SH-SY5Y (cell line): ENCODE measurements around the gene NR2C1.

ENCODE experiments used
- GATA2 ChIP-seq: IDR thresholded peaks from 2 replicates; pipeline ENCODE4 v1.6.1; 2011; ENCODE audit warnings: mild to moderate bottlenecking, low read depth, low read length
- GATA3 ChIP-seq: IDR thresholded peaks from 2 replicates; pipeline ENCODE4 v1.6.1; 2011; ENCODE audit warnings: low read depth, mild to moderate bottlenecking, low read length, moderate library complexity

GRCh38 chr12:95037906-95038305 lies 35.5 kb downstream of the NR2C1 start:
- TF ChIP-seq GATA3 (no peak), GATA2 (no peak)
